ENCODE data around the gene RGS11.

The RGS11 gene

DNA sequence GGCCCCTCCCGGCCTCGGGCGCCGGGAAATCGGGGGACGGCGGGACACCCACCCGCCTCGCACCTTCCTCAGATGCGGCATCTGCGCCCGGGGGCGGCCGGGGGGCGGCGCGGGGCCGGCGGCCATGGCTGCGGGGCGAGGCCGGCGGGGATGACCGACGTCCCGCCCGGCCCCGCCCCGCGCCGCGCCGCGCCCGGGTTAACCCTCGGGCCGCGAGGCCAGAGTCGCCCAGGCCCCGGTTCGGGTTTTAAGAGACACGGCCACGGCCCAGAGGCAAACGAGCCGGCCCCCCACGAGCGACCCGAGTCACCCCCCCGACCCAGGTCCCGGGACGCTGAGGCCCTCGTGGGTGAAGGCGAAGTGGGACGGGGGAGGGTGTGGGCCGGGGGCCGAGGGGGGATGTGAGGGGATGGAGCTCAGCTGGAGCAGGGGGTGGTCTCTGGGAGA, at the start of gene RGS11:
TSS of gene RGS11 (minus strand) at position 159 of the 447 bp plus-strand sequence. CDS start at position 126, 33 bp downstream.
- no peak for DNase-seq (ENCODE audit: low read depth in 2 of 2)

DNA sequence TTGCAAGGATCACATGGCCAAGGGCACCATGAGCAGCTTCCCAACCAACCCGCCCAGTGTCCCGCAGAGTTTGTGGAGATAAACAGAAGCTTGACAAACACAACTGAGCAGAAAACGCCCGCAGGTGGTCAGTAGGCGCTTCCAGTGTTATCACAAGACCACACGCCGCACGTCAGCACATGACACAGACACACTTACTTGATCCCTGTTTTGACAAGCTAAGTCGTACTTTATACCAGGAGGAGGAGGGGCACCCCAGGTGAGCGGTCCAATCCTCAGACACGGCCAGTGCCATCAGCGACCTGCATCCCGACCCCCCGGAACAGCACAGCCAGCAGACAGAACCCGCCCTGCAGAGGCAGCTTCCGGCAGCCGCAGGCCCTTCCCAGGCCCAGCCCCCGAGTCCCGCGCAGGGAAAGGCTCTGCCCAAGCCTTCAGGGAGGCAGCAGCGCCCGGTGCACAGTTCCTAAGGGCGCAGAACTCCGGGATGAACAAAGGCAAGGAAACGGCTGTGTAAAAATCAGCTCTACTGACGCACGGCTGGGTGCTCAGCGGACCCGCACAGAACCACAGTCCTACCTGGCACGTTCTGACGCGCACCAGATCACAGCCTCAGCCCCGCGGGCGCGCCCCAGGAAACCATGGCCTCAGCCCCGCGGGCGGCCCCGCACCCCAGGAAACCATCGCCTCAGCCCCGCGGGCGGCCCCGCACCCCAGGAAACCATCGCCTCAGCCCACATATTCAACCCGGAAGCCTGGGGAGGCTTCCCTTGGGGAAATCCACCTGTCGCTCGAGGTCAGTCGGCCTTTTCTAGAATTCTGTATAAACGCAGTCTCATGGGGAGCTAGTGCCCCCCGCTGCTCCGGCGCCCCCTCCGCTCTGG, 48.9 kb upstream of the RGS11 start:
- peak; percentile 21 to 36 for DNase-seq (ENCODE audit: low read depth in 2 of 2)

DNA sequence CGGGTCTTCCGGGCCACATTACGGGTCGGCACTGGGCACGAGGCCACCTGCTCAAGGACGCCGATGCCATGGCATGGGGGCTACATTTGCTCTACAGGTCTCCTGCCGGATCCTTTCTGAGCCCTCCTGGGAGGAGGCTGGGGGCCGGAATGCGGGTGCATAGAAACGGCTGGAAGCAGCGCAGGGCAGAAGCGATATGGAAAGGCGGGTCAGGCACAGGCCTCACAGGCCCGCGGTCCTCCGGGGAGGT, 48.4 kb upstream of the RGS11 start:
- no peak for DNase-seq (ENCODE audit: low read depth in 2 of 2)

DNA sequence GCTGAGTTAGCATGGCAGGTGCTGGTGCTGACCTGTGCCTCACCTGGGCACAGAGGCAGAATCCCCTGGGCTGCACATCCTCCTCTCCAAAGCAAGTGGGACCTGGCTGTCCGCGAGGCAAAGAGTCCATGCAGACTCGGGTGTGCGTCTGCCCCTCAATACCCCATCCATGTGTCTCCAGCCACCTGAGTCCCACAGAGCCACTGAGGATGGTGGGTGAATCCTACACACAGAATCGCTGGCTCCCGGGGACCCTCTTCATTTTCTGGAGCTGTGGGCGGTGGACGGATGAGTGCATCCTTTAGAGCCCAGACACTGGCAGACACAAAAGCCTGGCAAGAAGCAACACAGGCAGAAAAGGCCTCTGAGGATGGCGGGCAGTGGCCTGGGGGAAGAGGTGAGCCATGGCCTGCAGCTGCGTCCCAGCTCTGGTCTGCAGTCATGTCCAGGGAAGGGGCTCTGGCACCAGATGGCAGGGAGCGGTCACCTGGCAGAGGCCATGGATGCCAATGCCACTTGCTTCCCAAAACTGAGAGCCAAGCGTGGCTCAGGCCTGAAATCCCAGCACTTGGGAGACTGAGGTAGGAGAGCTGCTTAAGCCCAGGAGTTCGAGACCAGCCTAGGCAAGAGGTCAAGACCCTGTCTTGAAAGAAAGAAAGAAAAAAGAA, 46.9 kb upstream of the RGS11 start:
- no peak for DNase-seq (ENCODE audit: low read depth in 2 of 2)

DNA sequence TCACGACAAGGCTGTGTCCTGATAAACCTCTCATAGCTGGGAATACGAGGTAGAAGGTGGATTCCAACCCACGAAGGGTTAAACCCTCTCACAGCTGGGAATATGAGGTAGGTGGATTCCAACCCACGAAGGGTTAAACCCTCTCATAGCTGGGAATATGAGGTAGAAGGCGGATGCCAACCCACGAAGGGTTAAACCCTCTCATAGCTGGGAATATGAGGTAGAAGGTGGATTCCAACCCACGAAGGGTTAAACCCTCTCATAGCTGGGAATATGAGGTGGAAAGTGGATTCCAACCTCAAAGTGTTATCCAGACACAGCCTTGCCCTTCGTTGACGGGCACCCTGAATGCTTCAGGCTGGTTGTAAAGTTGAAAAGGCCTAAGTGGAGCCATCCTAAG, 45.8 kb upstream of the RGS11 start:
- DNase-seq (ENCODE audit: low read depth in 2 of 2): no peak

DNA sequence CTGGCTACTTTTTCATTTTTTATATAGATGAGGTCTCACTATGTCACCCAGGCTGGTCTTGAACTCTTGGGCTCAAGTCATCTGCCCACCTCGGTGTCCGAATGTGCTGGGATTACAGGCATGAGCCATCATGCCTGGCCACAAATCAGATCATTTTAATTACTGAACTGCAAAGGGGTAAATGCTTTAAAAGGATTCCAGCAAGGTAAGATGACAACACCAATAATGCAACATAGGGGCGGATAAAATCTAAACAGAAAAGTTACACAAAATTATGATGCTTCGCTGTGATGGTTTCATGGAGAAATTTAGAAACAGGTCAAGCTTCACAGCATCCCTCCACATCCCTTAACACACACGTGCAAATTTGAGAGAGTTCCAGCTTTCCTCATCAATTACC, 44.5 kb upstream of the RGS11 start:
- no peak for DNase-seq (ENCODE audit: low read depth in 2 of 2)

DNA sequence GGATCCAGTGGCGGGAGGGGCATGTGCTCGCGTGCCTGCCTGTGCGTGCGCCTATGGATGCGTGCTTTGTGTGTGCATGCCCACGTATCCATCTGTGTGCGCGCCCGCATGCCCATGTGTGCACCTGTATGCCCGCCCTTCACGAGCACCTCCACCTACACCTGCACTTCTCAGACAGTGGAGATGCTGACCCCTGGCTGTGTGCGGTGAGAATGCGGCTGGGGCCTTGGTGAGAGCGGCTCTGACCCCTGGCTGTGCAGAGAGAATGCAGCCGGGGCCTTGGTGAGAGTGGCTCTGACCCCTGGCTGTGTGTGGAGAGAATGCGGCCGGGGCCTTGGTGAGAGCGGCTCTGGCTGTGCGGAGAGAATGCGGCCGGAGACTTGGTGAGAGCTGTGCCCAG, 42.9 kb upstream of the RGS11 start:
- no peak for DNase-seq (ENCODE audit: low read depth in 2 of 2)

DNA sequence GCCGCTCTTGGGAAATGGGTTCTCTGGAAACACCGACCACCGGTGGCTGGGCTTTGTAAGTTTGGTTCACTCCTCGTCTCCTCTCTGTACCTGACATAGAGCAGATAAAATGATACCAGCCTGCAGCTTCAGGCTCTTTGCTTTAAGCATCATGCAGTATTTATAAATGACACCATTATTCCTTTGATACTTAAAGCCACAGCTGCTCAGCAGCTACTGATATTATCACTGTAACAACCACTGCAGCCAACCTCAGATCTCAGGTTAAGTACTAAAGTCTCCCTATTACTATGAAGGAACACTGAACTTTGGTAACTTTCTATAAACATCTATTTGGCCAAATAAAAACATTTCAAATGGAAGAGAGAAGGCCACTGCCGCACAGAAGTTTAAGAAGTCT, 41.8 kb upstream of the RGS11 start:
- no peak for DNase-seq (ENCODE audit: low read depth in 2 of 2)

DNA sequence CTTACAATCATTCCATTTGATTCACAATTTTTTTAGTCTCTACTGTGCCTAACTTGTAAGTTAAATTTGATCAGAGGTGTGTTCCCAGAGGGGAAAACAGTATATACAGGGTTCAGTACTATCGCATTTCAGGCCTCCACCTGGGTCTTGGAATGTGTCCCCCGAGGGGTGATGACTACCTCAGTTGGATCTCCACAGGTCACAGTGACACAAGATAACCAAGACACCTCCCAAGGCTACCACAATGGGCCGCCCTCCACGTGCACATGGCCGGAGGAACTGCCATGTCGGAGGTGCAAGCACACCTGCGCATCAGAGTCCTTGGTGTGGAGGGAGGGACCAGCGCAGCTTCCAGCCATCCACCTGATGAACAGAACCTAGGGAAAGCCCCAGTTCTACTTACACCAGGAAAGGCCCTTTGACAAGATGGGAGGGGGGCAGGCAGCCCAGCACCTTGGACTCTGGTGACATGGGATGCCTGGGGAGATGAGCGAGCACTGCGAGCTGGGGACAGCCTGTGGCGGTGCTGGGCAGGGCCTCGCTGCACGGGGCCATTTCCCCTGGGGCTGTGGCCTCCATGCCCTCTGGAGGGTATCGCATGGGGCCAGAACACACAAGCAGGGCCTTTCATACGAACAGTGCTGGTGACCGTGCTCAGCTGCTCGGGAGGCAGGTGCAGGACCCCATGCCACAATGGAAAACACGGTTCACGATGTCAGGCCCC, 41.2 kb upstream of the RGS11 start:
- DNase-seq (ENCODE audit: low read depth in 2 of 2): no peak

DNA sequence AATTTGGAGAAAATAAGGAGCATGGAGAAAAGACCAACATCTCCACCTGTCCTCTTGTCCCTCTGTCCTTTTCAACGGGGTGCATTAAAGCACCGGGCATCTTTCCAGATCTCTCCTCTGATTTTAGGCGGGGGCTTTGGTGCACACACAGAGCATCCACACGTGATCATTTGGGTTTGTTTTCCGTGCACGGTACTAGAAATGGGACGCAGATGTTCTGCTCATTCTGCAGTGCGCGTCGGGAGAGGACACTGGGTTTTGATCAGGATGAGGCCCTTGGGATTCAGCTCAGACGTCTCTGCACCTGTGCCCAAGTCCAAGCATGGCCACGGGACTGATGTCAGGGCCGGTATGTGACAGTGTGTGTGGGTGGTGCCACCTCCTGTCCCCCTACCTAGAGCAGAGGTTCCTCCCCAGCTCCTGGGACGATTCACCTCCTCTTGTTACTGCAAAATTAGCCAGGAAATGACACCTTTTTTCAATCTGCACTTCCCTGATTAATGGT, 39.1 kb upstream of the RGS11 start:
- no peak for DNase-seq (ENCODE audit: low read depth in 2 of 2)

DNA sequence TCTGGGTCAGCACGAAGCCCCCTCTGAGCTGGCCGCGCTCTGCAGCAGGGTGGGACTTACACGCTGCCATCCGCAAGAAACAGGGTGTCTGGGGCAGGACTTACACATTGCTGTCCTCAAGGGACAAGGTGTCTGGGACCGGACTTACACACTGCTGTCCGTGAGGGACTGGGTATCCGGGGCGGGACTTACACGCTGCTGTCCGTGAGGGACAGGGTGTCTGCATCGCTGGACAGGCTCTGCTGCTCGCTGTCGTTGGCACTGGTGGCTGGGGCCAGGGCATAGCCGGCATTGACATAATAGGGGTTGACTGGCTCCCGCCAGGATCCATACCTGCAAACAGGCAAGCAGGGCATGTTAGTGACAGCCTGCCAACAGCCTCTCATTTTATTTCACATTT, 38.6 kb upstream of the RGS11 start:
- no peak for DNase-seq (ENCODE audit: low read depth in 2 of 2)

DNA sequence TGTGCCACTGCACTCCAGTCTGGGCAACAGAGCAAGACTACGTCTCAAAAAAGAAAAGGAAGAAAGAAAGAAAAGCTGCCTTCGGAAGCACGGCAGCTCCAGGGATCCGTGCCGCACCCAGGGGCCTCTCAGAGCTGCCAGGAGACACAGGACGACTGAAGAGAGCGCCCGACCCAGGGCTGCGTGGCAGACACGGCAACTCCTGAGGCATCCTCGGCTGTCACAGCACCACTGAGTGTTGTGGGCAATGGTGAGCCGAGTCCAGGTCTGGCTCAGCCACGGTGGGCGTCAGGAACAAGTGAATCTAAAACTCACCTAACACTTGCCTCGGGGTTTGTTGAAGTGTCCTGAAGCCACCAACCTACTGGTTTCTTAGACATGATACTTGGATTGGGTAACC, 36.0 kb upstream of the RGS11 start:
- DNase-seq (ENCODE audit: low read depth in 2 of 2): no peak

DNA sequence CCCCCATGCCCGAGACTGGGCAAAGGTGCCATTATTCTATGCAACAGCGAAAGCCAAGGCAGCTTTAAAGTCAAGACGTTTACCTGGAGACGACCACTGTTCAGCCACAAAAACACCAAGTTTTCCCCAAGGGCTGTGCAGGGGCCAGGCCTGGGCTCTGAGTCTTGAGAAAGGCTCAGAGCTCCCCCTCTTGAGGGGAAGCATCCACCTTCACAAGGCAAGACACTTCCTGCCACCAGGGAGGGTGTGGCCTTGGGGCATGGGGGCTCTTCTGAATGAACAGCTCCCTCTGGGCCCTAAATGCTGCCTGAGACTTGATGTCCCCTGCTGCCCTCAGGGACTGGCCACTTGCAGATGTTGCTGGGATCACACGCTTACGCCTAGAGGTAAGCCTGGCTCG, 33.7 kb upstream of the RGS11 start:
- no peak for DNase-seq (ENCODE audit: low read depth in 2 of 2)

DNA sequence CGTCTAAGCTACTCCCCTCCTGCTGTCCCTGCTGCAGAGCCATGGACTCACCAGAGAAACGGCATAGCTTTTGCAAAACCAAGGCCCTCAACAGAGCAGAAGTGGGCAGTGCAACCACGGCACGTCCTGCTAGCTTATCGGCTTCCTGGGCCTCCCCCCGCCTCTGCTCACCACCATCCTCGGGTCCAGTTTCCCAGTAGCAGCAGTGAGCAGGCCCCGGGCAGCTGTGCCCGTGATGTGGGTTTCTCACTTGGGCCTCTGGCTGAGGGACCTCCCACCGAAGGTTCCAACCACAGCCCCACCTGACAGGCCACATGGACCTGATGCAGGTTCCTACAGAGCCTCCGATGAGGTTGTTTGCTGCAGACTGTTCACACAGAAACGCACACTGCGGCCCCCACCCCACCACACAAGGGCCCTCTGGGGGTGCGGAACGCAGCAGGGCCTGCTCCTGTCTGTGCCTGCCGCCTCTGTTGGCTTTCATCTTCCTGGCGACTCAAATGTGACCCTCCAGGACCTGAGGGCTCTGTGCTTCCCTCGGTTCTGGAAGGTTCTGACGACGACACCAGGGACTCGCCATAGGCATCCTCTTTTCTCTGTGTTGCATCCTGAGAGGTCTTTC, 32.1 kb upstream of the RGS11 start:
- DNase-seq (ENCODE audit: low read depth in 2 of 2): no peak

DNA sequence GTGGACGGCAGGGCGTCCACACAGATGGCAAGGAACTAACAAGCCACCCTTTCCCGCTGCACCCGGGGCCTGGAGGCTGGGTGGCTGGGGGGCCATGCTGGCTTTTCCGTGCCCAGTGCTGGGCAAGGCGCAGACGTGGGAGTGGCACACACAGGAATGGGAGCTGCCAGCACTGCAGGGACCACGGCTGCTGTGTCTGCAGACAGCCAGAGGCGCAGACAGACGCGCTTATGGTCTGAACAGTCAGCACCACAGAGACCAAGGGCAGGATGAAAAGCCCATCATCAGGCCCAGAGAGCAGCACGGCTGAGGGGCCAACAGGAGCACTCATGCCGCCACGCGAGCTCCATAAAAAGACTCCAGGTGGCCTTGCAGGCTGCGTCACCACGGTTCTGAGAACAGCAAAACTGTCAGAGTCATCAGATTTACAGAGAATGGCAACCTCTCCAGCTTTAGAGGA, 31.2 kb upstream of the RGS11 start:
- no peak for DNase-seq (ENCODE audit: low read depth in 2 of 2)

DNA sequence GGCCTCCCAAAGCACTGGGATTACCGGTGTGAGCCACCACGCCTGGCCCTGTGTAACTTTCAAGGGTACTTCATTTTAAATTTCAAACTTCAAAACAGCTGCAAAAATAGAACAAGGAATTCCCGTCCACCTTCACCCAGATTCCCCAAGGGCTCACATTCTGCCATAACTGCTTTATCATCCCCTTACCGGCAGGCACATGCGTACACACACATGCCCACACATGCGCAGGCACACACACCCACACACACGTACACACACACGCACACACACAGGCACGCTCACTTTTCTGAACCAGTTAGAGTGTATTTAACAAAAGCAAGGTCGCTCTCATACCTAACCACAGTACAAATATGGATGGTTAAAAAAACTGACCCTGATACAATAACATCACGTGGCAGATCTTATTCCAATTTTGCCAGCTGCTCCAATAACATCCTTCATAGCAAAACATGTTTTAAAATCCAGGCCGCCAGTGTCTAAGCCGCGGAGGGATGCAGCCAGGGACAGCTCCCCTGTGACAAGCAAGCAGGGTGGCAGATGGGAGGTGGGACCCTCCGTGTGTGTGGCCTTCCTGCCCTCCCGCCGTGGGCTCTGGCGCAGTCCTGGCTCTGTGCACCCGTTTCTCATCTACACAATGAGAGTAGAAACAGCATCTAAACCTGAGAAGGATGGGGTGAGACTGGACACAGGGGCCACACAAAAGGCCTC, 30.3 kb upstream of the RGS11 start:
- no peak for DNase-seq (ENCODE audit: low read depth in 2 of 2)

DNA sequence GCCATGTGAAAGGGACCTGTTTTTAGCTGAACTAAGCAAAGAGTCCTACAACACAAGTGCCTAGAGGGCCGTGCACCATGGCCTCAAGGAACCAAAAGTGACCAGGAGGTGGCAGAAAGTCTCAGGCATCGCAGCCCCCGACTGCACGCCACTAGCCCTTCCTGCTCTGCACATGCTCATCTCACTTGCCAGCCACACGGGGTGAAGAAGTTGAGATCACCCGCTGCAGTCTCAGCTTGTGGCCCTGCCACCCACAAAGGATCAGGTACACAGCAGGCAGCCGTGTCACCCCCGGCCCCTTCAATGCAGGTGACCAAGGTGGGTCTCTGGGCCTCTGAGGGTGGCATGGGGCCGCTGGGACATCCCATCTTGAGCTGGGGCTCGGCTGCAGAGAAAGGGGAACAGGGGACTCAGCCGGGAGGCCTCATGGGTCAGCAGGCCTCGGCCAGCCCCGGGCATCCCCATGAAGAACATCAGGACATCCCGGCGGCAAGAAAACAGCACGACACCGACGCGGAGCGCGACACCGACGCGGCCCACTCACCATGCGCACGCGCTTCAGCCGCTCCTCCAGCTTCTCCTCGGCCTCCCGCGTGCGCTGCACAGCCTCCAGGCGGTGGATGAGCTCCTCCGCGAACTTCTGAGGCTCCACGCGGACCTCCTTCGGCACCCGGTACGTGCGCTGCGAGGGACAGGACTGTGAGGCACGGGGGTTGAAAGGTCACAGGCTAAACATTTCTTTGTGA, 28.2 kb upstream of the RGS11 start:
- no peak for DNase-seq (ENCODE audit: low read depth in 2 of 2)

DNA sequence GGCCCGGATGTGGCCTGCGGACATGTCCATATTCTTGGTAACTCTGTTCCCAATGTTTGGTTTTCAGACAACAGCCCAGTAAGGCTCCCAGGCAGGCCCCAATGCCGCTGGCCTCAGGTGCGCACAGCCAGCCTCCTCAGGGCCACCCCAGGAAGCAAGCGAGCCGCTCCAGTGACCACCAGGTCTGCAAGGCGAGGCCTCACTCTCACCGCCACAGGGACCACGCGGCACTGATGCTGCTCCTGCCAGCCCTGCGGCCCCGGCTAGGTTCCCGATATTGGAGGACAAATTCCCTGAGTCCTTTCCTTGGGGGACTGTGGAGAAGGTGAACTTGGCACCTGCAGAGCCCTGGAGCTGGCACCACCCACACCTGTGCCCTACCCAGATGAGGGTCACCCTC, 26.2 kb upstream of the RGS11 start:
- no peak for DNase-seq (ENCODE audit: low read depth in 2 of 2)

DNA sequence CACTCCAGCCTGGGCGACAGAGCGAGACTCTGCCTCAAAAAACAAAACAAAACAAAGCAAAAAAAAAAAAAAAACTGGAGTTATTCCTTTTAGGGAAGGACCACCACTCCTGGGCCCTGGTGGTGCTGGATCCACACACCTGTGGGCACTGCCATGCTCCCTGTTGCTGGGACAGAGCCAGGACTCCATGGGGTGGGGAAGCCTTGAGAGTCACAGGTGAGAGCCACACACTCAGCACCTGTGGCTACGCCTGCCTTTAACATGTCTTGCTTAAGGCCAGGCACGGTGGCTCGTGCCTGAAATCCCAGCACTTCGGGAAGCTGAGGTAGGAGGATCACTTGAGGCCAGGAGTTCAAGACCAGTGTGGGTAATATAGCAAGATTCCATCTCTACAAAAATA, 25.5 kb upstream of the RGS11 start:
- no peak for DNase-seq (ENCODE audit: low read depth in 2 of 2)

DNA sequence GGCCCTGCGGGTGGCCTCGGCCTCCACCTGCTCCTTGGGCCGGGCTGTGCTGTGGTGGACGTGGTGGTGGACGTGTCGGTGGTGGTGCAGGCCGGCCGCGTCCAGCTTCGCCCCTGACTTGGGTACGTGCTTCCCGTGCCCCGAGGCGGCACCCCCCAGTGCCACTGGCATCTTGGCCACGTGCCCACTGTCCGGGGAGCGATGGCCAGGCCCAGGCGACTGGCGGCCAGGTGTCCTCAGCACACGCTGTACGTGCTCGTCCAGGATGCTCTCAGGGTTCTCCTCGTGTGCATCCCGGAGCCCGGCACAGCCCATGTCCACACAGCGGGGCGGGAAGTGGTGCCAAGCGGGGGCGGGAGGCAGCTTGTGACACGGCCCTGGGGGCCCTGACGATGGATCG, 22.1 kb upstream of the RGS11 start:
- DNase-seq (ENCODE audit: low read depth in 2 of 2): no peak

All from stimulated activated CD4-positive, alpha-beta T cell treated with anti-CD3 and anti-CD28 coated beads, Interleukin-1b, Interleukin-23, amount 100 ng/mL, for 4 hours (primary cell).